Stomach (tissue), 19 donors: Measurements from ENCODE around the gene RALA. TPM values are rescaled to one million over a fixed set of nuclear protein-coding genes. Genes with fewer than 3 reads are reported as not detected.

Experiments used
- DNase-seq, 2 donors: peaks; one replicate each; pipeline versions ENCODE4 v3.0.0 to v3.0.0-alpha.2; 2013 to 2019
- H3K27ac ChIP-seq, 5 donors: fragments of 200-600 bp in 4 of 5; sonication (generic) in 4 of 5; one replicate each; pipeline ENCODE4 v1.5.1; 2013 to 2019; ENCODE audit warnings: mild to moderate bottlenecking in 1 of 5, moderate library complexity in 1 of 5
- H3K27me3 ChIP-seq, 3 donors: fragments of 200-600 bp; sonication (generic); one replicate each; pipeline ENCODE4 v1.5.1; 2017 to 2019; ENCODE audit warnings: mixed run types in 1 of 3
- H3K36me3 ChIP-seq, 4 donors: fragments of 200-600 bp; sonication (generic); 1 replicate in 3 of 4; 2 replicates in 1 of 4; pipeline ENCODE4 v1.5.1; 2016 to 2019
- H3K4me1 ChIP-seq, 4 donors: fragments of 200-600 bp; sonication (generic); one replicate each; pipeline ENCODE4 v1.5.1; 2016 to 2019
- H3K4me3 ChIP-seq, 4 donors: fragments of 200-600 bp; sonication (generic) in 3 of 4; one replicate each; pipeline ENCODE4 v1.5.1; 2016 to 2019; ENCODE audit warnings: mild to moderate bottlenecking in 1 of 4
- H3K9me3 ChIP-seq, 4 donors: fragments of 200-600 bp; sonication (generic); one replicate each; pipeline ENCODE4 v1.5.1; 2016 to 2019
- EP300 ChIP-seq: sonication (generic); formaldehyde crosslinking; IDR thresholded peaks from one replicate; pipeline ENCODE4 v1.6.1; 2017; ENCODE audit warnings: antibody characterized with exemption
- POLR2A ChIP-seq, 4 donors: fragments of 450-650 bp; IDR thresholded peaks; one replicate each; pipeline ENCODE4 v1.6.1; 2016; ENCODE audit warnings: antibody characterized with exemption in 4 of 4, control low read depth in 2 of 4, mild to moderate bottlenecking in 1 of 4, moderate library complexity in 1 of 4
- POLR2AphosphoS5 ChIP-seq, 3 donors: sonication (generic); formaldehyde crosslinking; IDR thresholded peaks; one replicate each; pipeline ENCODE4 v1.6.1; 2016; ENCODE audit warnings: antibody characterized with exemption in 3 of 3
- WGBS, 5 donors: extraction: QIAGEN DNeasy Blood & Tissue Kit in 3 of 5; methylation state at CpG; one replicate each; pipeline versions ENCODE4 v1.1.5 to v1.1.7; 2013 to 2018; 5-methylcytosine and 5-hydroxymethylcytosine counted together
- intact Hi-C: fragments of 100-400 bp; cut with DNase I; formaldehyde crosslinking; loops from one replicate; pipeline ENCODE4 v1.15.1; 2023; ENCODE audit warnings: low total_unique reads
- long read RNA-seq, 10 donors: transcript quantifications; one replicate each; lab custom pipeline, GENCODE V29; 2026
- polyA plus RNA-seq, 3 donors: library from polyadenylated mRNA; stranded (reverse); fragments of 200-250 nt; gene quantifications; one replicate each; pipeline ENCODE4 v1.2.3, GENCODE V29; 2013
- total RNA-seq, 5 donors: library from RNA; depleted of rRNA; stranded (reverse); fragments of >200 nt; gene quantifications; one replicate each; pipeline versions ENCODE4 v1.1.0 to v1.2.3, GENCODE V29; 2014 to 2016
- TF ChIP-seq, protein P1 (sequence below), 7 experiments: fragments of 450-650 bp in 4 of 7; fragments of 200-600 bp in 3 of 7; sonication (generic) in 3 of 7; IDR thresholded peaks; one replicate each; pipeline ENCODE4 v1.5.1; 2016 to 2019; ENCODE audit warnings: antibody characterized with exemption in 7 of 7, control low read depth in 2 of 7, mild to moderate bottlenecking in 1 of 7
- donor health status: healthy with polysubstance abuse.
- donor health status: Bipolar disorder and iron deficiency.
- donor health status: healthy.

RALA gene, protein sequence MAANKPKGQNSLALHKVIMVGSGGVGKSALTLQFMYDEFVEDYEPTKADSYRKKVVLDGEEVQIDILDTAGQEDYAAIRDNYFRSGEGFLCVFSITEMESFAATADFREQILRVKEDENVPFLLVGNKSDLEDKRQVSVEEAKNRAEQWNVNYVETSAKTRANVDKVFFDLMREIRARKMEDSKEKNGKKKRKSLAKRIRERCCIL
- total RNA-seq (10 to 100 TPM; 10.6 to 40.3 (median 33.8) TPM), polyA plus RNA-seq (10 to 100 TPM; 26.6 to 57.0 (median 29.4) TPM)
- long read RNA-seq, donor 1, transcript RALA-201 (5 exons, 2,880 nt): major isoform, 16 of 45 reads
- long read RNA-seq, donor 1, partial matches to known transcripts: 28 of 45 reads
- long read RNA-seq, donor 1, other reads (novel, unspliced or antisense): 0 of 45 reads
- long read RNA-seq, donor 2, transcript RALA-201 (5 exons, 2,880 nt): major isoform, 22 of 50 reads
- long read RNA-seq, donor 2, partial matches to known transcripts: 27 of 50 reads
- long read RNA-seq, donor 2, other reads (novel, unspliced or antisense): 0 of 50 reads
- long read RNA-seq, donor 3, transcript RALA-201 (5 exons, 2,880 nt): major isoform, 9 of 17 reads
- long read RNA-seq, donor 3, partial matches to known transcripts: 8 of 17 reads
- long read RNA-seq, donor 3, other reads (novel, unspliced or antisense): 0 of 17 reads
- long read RNA-seq, donor 4, partial matches to known transcripts: 0 of 3 reads
- long read RNA-seq, donor 4, other reads (novel, unspliced or antisense): 0 of 3 reads
- long read RNA-seq, donor 5, transcript RALA-201 (5 exons, 2,880 nt): major isoform, 18 of 29 reads
- long read RNA-seq, donor 5, partial matches to known transcripts: 11 of 29 reads
- long read RNA-seq, donor 5, other reads (novel, unspliced or antisense): 0 of 29 reads
- long read RNA-seq, donor 6, transcript RALA-201 (5 exons, 2,880 nt): major isoform, 39 of 99 reads
- long read RNA-seq, donor 6, partial matches to known transcripts: 60 of 99 reads
- long read RNA-seq, donor 6, other reads (novel, unspliced or antisense): 0 of 99 reads
- long read RNA-seq, donor 7, transcript RALA-201 (5 exons, 2,880 nt): major isoform, 23 of 46 reads
- long read RNA-seq, donor 7, partial matches to known transcripts: 23 of 46 reads
- long read RNA-seq, donor 7, other reads (novel, unspliced or antisense): 0 of 46 reads
- long read RNA-seq, donor 8, transcript RALA-201 (5 exons, 2,880 nt): major isoform, 13 of 33 reads
- long read RNA-seq, donor 8, partial matches to known transcripts: 20 of 33 reads
- long read RNA-seq, donor 8, other reads (novel, unspliced or antisense): 0 of 33 reads
- long read RNA-seq, donor 9, transcript RALA-201 (5 exons, 2,880 nt): major isoform, 17 of 28 reads
- long read RNA-seq, donor 9, partial matches to known transcripts: 11 of 28 reads
- long read RNA-seq, donor 9, other reads (novel, unspliced or antisense): 0 of 28 reads
- long read RNA-seq, donor 10, transcript RALA-201 (5 exons, 2,880 nt): major isoform, 7 of 20 reads
- long read RNA-seq, donor 10, partial matches to known transcripts: 13 of 20 reads
- long read RNA-seq, donor 10, other reads (novel, unspliced or antisense): 0 of 20 reads

DNA sequence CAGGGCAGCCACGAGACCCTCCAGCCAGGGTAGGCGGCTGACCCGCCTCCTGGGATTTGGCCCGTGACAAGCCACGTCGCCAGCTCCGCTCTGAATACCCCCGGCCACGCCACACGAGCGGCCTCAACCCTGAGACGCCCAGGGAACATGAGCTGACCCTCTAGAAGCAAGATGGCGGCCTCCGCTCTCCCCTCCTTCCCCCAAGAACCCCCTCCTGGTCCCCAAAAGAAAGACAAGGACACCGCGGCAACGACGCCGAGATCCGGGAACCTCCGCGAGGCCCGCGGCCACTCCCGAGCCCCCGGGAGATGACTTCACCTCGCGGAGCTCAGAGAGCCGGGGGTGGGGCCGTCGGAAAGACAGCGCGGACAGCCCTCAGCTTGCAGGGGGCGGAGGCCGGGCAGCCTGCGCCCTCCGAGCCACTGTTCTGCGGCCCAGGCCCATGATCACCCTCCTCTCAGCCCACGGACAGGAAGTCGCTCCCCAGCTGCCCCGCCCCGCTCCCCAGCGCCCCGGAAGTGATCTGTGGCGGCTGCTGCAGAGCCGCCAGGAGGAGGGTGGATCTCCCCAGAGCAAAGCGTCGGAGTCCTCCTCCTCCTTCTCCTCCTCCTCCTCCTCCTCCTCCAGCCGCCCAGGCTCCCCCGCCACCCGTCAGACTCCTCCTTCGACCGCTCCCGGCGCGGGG, at the start of gene RALA:
Gene RALA, plus strand, starts transcription at position 526 of the 685 bp plus-strand sequence. CDS start 63,096 bp downstream, outside the sequence.
- intact Hi-C loops: no loop called here
- H3K27me3 ChIP-seq: no peaks in the 10 kb centered on the region
- TF ChIP-seq, protein P1, sequence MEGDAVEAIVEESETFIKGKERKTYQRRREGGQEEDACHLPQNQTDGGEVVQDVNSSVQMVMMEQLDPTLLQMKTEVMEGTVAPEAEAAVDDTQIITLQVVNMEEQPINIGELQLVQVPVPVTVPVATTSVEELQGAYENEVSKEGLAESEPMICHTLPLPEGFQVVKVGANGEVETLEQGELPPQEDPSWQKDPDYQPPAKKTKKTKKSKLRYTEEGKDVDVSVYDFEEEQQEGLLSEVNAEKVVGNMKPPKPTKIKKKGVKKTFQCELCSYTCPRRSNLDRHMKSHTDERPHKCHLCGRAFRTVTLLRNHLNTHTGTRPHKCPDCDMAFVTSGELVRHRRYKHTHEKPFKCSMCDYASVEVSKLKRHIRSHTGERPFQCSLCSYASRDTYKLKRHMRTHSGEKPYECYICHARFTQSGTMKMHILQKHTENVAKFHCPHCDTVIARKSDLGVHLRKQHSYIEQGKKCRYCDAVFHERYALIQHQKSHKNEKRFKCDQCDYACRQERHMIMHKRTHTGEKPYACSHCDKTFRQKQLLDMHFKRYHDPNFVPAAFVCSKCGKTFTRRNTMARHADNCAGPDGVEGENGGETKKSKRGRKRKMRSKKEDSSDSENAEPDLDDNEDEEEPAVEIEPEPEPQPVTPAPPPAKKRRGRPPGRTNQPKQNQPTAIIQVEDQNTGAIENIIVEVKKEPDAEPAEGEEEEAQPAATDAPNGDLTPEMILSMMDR (IDR thresholded peaks at IDR 0.05): no peak
- TF ChIP-seq EP300 (no peak), POLR2AphosphoS5 (IDR thresholded peaks at IDR 0.05) (peak; percentile 6 to 88 (median 74)), POLR2A (IDR thresholded peaks at IDR 0.05) (peak in 2 of 4 donors; percentile 31 to 62)
- H3K36me3 ChIP-seq: no peaks in the 10 kb centered on the region
- peak within 1 kb of the TSS; percentile 90 to 97 (median 91) for H3K27ac ChIP-seq
- H3K4me3 ChIP-seq: peak within 1 kb of the TSS; percentile 87 to 96 (median 94)
- no peaks in the 10 kb centered on the region for H3K9me3 ChIP-seq
- H3K4me1 ChIP-seq: peaks cover 29 to 56% (median 51%) of the 10 kb centered on the region in 4 donors
- WGBS, 5 donors: 0 to 1% (median 1%) methylated on average over 29 to 55 of the region's 56 CpGs
- DNase-seq: peak; percentile 90 to 98

DNA sequence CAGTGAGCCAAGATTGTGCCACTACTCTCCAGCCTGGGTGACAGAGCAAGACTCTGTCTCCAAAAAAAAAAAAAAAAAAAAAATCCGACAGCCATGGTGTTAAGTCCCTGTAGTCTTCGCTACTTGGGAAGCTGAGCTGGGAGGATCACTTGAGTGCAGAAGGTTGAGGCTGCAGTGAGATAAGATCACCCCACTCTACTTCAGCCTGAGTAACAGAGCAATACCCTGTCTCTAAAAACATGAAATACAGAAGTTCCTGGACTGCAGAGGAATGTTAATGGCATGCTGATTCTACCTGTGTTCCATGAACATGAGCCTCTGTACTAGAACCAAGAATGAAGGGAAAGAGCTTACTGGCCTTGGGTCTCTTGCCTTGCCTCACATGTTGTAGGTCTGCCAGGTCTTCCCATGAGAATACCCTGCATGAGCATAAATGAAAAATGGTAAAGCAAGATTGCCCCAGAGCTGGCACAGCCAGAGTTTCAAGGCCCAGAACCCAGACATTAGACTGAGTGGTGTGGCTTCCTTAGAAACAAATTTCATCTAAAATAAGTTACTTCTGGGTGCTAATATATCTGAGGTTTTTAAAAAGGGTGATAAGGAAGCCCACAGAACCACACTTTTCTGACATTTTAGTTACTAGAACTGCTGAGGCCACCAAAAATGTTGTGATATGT, 48.6 kb upstream of the RALA start:
- Histone ChIP-seq H3K27ac (no peak overlapping the region), H3K4me3 (no peak overlapping the region), H3K27me3 (no peaks in the 10 kb centered on the region), H3K4me1 (no peaks in the 10 kb centered on the region), H3K9me3 (no peaks in the 10 kb centered on the region), H3K36me3 (peaks cover 0 to 77% (median 53%) of the 10 kb centered on the region in 4 donors)
- TF ChIP-seq POLR2A (IDR thresholded peaks at IDR 0.05) (no peak), EP300 (no peak)
- TF ChIP-seq, protein P1 (IDR thresholded peaks at IDR 0.05): no peak
- WGBS, 5 donors: 82 to 100% (median 87%) methylated on average over 2 of the region's 2 CpGs
- DNase-seq: no peak
- intact Hi-C loops: no loop called here

DNA sequence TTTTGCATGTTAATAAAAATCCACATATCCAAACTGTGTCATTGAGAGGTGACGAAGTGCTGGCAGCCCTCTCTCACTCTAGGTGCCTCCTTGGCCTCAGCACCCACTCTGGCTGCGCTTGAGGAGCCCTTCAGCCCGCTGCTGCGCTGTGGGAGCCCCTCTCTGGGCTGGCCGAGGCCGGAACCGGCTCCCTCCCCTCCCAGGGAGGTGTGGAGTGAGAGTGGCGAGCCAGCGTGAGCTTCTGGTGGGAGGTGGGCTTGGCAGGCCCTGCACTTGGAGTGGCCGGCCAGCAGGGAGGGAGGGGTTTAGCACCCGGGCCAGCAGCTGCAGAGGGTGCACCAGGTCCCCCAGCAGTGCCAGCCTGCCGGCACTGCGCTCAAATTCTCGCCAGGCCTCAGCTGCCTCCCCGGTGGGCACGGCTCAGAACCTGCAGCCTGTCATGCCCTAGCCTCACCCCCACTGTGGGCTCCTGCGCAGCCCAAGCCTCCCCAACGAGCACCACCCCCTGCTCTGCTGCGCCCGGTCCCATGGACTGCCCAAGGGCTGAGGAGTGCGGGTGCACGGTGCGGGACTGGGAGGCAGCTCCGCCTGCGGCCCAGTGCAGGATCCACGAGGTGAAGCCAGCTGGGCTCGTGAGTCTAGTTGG, 46.0 kb upstream of the RALA start:
- Histone ChIP-seq H3K27me3 (no peaks in the 10 kb centered on the region), H3K9me3 (no peaks in the 10 kb centered on the region), H3K4me3 (no peak overlapping the region), H3K36me3 (peaks cover 0 to 51% (median 29%) of the 10 kb centered on the region in 4 donors), H3K27ac (no peak overlapping the region), H3K4me1 (no peaks in the 10 kb centered on the region)
- 92 to 97% (median 95%) methylated on average over 18 to 27 of the region's 27 CpGs for WGBS, 5 donors
- TF ChIP-seq POLR2AphosphoS5 (IDR thresholded peaks at IDR 0.05) (no peak), POLR2A (IDR thresholded peaks at IDR 0.05) (no peak), EP300 (no peak)
- TF ChIP-seq, protein P1 (IDR thresholded peaks at IDR 0.05): no peak
- intact Hi-C loops: no loop called here
- DNase-seq: no peak
